OCI-LY1 (cell line): ENCODE data around the gene TLE4.

ENCODE experiments used
- EZH2 ChIP-seq: fragments of 200-600 bp; sonication (generic), shearing (Covaris generic); IDR thresholded peaks from 2 replicates; pipeline ENCODE4 v1.8.0; 2017; ENCODE audit warnings: borderline replicate concordance, mixed run types, mild to moderate bottlenecking, antibody characterized with exemption, low read length, moderate library complexity, mixed read lengths
- TF ChIP-seq, protein P1 (sequence below): fragments of 200-600 bp; sonication (generic), shearing (Covaris generic); IDR thresholded peaks from 2 replicates; pipeline ENCODE4 v1.5.1; 2017; ENCODE audit warnings: mild to moderate bottlenecking, antibody characterized with exemption, low read length, moderate library complexity, mixed read lengths

DNA sequence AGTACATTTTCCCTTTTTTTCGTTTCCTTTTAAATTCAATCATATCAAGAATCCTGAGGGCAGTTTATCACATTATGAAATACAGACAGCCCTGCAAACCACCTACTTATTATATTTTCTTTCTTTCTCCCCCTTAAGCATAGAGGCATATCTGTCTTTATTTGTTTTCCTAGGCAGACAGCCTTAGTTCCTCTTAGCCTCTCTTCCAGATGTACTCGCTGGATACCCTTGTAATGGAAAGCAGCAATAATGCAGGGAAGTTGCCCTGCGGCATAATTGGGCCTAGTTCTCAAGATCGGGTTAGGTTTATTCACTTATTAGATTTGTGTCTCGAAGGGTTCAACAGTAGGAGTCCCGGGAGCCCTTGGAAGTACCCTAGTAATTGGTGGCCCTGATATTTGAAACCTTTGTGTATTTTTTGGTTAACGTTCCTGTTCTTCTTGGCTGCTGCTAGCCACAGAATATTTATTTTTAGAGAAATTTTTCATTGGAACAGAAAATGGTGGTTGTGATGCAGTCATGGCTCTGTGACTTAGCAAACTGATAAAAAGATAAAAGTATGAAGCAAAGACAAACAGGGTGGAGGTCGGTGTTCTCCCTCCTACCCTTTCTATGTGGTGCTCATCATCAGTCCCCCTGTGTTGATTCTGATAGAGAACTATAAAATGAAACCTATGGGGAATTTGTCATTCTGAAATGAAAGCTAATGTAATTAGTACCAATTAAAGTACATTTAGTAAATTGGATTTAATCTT is 6.4 kb downstream of the TLE4 start:
- TF ChIP-seq, protein P1, sequence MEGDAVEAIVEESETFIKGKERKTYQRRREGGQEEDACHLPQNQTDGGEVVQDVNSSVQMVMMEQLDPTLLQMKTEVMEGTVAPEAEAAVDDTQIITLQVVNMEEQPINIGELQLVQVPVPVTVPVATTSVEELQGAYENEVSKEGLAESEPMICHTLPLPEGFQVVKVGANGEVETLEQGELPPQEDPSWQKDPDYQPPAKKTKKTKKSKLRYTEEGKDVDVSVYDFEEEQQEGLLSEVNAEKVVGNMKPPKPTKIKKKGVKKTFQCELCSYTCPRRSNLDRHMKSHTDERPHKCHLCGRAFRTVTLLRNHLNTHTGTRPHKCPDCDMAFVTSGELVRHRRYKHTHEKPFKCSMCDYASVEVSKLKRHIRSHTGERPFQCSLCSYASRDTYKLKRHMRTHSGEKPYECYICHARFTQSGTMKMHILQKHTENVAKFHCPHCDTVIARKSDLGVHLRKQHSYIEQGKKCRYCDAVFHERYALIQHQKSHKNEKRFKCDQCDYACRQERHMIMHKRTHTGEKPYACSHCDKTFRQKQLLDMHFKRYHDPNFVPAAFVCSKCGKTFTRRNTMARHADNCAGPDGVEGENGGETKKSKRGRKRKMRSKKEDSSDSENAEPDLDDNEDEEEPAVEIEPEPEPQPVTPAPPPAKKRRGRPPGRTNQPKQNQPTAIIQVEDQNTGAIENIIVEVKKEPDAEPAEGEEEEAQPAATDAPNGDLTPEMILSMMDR, result no peak
- TF ChIP-seq EZH2, result no peak
